Urothelium cell line (cell line): Measurements from ENCODE around the gene VSNL1.
"Not testable (repeated sequence)": the region's sequence is repeated elsewhere in the genome, so short reads cannot be mapped to it uniquely, and the experiment has no call there.

Experiments
- DNase-seq: peaks from one replicate; pipeline ENCODE4 v3.0.0; 2011; ENCODE audit warnings: low spot score, mixed read lengths
- FAIRE-seq: peaks from 2 replicates; lab custom pipeline; 2011; peaks lifted over from hg19 to GRCh38; lab: Jason Lieb, UNC

Gene VSNL1

DNA sequence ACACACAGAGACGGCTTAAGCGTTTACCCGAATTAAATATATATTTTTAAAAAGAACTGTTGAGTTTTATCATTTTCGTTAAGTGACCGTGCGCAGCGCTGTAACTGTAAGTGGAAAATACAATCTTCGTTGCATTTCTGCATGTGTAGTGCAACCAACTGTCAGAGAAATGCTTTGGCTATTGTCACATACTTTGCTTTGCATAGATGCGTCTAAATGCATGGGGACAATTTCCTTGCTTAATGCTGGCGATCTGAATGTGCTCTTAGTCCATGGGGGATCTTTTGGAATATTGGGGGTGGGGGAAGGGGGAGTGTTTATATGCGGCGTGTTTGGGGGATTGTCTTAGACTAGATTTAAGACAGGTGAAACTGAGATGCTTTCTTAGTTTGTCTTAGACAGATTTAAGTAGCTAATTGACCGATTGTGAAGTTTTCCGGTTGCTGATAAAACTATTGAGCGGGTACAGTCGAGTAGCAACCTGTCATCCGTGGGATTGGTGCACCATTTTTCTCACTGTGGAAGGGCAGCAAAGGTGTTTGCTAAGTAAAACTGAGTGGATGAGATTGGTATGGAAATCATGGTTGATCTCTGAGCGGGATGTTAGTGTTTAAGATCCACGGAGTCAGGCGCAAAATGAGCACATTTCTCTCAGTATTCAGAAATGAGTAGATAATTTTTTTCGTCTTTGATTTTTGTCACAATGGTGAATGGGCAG lies 476 bp downstream of the VSNL1 start:
- DNase-seq (no peak), FAIRE-seq (no peak)

DNA sequence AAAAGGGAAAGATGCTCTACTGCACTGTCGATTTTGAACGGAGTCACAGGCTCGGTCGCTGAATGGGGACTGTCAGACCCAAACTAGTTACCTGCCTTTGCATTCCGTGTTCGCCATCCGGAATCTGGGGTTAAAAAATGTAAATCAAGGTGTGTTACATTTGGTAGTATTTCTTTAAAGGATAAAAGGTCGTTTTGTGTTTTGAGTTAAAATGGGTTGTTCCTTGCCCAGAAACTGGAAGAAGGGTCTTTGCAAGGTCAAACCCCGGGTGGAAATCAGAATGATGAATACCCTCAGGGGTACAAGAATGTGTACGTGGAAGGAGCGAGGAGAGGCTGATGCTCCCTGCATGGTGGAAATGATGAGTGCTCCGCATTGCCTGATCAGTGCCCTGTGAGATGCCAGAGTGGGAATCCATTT lies 1.0 kb downstream of the VSNL1 start:
- FAIRE-seq, result no peak
- no peak for DNase-seq

DNA sequence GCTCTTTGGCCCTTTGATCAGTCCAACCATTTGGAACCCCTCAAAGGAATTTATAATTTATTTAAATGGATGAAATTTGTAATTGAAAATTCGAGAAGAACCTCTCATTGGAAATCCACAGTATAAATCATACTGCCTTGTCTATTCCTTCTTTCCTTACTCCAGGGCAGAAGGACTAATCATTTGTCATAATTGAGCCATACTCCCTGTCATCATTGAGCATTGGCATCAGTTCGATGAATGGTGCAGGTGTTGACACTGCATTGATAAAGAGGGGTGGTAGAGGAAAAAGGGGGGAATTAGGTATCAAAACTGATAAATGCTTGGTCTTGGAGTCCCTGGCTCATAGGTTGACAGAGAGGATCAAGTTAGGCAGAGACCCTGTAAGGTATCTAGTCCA lies 2.0 kb downstream of the VSNL1 start:
- FAIRE-seq (no peak), DNase-seq (no peak)

GRCh38 chr2:17543131-17543660 lies 2.7 kb downstream of the VSNL1 start:
- FAIRE-seq (no peak), DNase-seq (no peak)

DNA sequence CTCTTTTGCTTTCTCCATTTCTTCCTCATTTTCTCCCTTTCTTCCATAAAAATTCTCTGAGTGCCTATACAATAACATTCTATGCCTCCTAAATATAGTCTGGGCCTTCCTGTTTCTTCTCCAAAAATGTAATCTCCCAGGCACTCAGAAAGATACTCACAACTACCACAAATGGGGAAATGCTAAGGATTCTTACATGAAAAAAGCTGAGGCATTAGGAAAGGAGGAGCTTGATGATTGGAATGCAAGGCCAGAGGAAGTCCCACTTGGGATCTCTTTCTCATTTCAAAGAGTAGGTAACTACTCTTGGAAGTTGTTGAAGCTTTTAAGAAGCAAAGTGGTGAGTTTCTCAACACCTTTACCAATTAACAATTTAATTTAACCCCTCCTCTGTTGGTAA lies 3.4 kb downstream of the VSNL1 start:
- DNase-seq, result no peak

GRCh38 chr2:17544256-17544655 lies 3.8 kb downstream of the VSNL1 start:
- DNase-seq (no peak), FAIRE-seq (no peak)

More for the DNA sequence above, 3.4 kb downstream of the VSNL1 start:
- no peak for FAIRE-seq

GRCh38 chr2:17545680-17546613 lies 5.5 kb downstream of the VSNL1 start:
- FAIRE-seq (no peak), DNase-seq (no peak)

DNA sequence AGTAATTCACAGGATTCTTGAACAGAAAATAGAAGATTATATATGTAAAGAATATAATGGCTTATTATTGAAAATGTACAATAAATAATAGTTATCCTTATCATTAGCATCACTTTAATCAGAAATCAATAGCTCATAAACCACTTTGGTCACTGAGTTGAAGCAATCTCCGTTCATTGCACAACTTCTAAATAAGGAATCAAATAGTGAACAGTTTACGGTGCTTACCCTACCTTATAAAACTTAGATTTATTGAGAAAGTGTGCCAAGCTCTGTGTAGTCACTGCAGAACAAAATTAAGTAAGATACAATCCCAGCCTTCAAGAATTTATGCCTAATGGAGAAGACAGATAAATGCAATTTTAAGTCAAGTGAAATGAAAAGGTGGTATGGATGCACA lies 6.7 kb downstream of the VSNL1 start:
- FAIRE-seq (no peak), DNase-seq (no peak)

- no peak for FAIRE-seq
- DNase-seq, result no peak
These were observed 7.2 kb downstream of the VSNL1 start for GRCh38 chr2:17547737-17548136.

DNA sequence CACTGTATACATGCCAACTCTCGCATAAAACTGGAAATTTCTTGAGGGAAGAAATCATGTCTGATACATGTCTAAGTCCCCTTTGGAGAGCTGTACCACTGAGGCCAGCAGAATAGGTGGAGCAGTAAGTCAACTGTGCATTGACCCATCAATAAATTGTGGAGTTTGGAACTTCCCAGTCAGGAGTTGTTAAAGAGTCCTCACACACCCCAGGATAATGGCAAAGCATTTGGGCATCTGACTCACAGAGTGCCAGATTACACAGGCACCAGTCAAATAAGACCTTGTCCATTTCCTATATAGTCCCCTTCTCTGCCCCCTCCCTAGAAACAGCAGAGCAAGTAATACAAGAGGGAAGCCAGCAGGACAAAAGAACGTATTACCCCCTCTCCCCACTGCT lies 10.4 kb downstream of the VSNL1 start:
- FAIRE-seq, result no peak
- no peak for DNase-seq

GRCh38 chr2:17555150-17555549 lies 14.7 kb downstream of the VSNL1 start:
- FAIRE-seq, result no peak
- no peak for DNase-seq

DNA sequence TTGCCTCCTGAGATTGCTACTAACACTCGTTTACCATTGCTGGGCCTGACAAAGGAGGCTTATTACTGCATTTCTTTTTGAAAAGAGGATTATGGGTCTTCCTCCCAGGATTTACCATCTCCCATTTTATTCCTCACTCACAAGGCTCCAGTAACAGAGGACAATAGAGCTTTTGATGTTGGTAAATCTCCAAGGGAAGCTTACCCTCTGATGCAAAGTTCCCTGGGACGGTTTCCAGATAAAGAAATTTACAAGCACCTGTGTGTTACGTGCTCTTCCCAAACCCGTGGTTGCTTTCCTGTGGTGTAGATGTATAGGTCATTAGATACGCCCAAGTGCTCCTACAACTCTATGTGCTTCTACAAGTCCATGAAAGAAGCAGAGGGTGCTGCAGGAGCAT lies 17.1 kb downstream of the VSNL1 start:
- no peak for FAIRE-seq
- DNase-seq, result no peak

DNA sequence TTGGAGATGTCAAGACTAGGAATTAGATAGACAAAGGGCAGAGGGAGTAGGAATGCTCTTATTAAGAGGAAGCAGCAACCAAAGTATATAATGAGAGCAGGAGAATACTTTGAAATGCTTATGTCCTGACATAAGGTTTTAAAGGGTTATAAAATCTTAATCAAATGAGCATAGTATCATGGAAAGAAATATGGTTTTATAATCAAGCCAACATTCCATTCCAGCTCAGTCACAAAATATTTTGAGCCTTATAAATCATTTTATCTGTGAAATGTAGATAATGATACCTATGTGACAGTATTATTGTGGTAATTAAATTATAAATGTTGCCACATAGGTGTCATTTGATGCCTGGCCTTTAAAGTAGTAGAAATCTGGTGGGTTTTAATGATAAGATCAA lies 17.6 kb downstream of the VSNL1 start:
- DNase-seq (no peak), FAIRE-seq (no peak)

- no peak for FAIRE-seq
- no peak for DNase-seq
These were observed 18.4 kb downstream of the VSNL1 start for GRCh38 chr2:17558878-17559277.

- not testable (repeated sequence) for FAIRE-seq, DNase-seq
These were observed 25.2 kb downstream of the VSNL1 start for GRCh38 chr2:17565726-17566125.

DNA sequence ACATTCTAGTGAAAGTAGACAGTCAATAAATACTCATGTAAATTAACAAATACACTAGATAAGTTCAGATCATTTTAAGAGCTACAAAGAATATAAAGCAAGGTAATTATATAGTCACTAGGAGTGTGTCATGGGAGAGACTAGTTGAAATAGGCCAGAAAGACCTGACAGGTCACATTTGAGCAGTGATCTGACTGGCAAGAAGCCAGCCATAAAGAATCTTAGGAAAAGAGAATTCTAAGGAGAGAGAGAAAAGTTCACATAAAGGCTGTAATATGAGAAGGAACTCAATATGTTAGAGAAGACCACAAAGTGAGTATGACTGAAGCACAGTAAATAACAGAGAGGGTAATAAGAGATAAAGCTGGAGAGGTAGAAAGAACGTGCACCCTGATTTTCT lies 31.2 kb downstream of the VSNL1 start:
- FAIRE-seq, result no peak
- DNase-seq, result no peak

DNA sequence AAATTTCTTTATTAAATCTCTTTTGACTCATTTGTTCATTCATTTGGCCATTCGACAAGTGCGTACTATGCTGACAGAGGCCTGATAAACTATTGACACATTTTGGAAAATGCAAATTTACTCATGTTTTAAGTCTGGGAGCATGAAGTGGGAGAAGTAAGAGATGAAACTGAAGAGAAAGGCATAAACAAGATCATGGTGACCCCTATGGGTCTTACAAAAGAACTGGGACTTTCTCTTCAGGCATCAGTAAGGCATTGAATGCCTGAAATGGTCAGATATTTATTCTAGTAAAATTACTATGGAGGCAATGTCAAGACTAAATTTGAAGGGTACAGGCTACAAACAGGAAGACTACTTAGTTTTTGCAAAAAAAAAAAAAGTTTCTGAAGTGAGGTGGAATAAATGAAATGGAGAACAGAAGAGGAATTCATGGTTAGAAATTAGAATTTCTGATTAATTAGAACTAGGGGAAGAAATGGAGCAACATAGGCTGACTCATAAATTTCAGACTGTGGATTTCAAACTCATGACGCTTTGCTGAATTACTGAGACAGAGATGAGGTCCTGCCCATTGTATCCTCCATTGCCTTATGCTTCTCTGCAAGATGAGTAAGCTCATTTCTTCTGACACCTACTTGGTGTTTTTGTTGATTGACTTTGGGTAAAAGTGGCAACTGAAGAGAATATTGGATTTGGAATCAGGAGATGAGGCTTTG lies 32.7 kb downstream of the VSNL1 start:
- no peak for DNase-seq
- FAIRE-seq, result no peak

DNA sequence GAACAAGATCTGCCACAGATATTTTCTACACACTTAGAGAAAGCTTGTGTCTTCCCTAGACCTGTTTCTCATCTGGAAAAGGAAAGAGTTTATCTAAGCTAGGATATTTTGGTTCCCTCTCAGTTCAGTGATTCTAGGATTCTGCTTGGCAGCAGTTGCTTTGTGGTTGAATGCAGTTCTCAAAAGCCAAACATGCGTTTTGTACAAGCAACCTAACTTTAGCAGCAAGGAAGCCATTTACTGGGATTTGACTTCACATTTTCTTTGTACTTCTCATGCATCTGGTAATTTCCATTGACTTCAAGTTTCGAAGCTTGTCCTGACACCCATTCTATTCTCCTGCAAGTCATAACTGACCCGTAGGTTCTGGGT lies 33.3 kb downstream of the VSNL1 start:
- FAIRE-seq (no peak), DNase-seq (no peak)

- no peak for FAIRE-seq
These were observed 34.0 kb downstream of the VSNL1 start for GRCh38 chr2:17574406-17575073.

DNA sequence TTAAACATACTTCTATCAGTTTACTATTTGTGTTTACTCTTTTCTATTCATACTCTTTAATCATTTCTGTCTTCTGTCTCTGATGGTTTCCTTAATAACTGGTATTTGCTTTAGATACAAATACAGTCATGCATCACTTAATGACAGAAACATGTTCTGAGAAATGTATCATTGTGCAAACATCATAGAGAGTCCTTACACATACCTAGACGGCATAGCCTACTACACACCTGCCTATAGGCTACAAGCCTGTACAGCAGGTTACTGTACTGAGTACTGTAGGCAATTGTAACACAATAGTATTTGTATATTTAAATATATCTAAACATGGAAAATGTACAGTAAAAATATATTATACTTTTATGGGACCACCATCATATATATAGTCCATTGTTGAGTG lies 36.3 kb downstream of the VSNL1 start:
- no peak for FAIRE-seq
- DNase-seq, result no peak

More at GRCh38 chr2:17574406-17575073, 34.0 kb downstream of the VSNL1 start:
- no peak for DNase-seq

DNA sequence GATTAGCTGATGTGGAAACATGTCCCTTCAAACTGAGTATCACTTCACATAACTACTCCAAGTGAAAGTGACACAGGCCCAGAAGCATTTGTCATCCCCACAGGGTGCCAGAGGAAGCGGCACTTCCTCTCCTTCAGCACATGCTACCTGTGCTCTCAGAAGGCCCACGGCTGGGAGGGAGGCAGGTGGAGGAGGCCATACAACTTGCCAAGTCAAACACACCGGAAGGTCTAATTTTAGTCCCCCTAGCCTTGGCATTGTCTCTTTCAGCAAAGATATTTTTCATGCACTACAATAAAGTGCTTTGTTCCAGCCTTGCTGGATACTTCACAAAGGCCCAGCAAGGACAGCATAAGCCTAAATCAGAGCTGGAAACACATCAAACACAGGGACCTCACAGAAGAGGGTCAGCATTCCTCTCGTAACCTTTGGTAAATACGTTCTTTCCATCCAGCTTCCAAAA lies 38.0 kb downstream of the VSNL1 start:
- DNase-seq (no peak), FAIRE-seq (no peak)
